Activated CD8-positive, alpha-beta memory T cell treated with anti-CD3 and anti-CD28 coated beads for 24 hours (primary cell): ENCODE data around the gene MRO.

Experiments used
- DNase-seq: peaks from one replicate; pipeline ENCODE4 v3.0.0-alpha.2; 2020

MRO gene

GRCh38 chr18:50832754-50833153 lies 12.9 kb upstream of the MRO start:
- DNase-seq: no peak

GRCh38 chr18:50830544-50830943 lies 10.7 kb upstream of the MRO start:
- no peak for DNase-seq

- DNase-seq: no peak
Measured at GRCh38 chr18:50829644-50830043, 9.8 kb upstream of the MRO start.

- no peak for DNase-seq
Measured at GRCh38 chr18:50826027-50826426, 6.2 kb upstream of the MRO start.

- no peak for DNase-seq
Measured at GRCh38 chr18:50825621-50826020, 5.8 kb upstream of the MRO start.

- no peak for DNase-seq
Measured at GRCh38 chr18:50822756-50823155, 2.9 kb upstream of the MRO start.

GRCh38 chr18:50820901-50821520 lies 1.2 kb upstream of the MRO start:
- no peak for DNase-seq

- DNase-seq: no peak
Measured at GRCh38 chr18:50819027-50819727, 639 bp downstream of the MRO start.

GRCh38 chr18:50816419-50817166 lies 3.2 kb downstream of the MRO start:
- no peak for DNase-seq

- DNase-seq: no peak
Measured at GRCh38 chr18:50814395-50814794, 5.4 kb downstream of the MRO start.

GRCh38 chr18:50813353-50813752 lies 6.5 kb downstream of the MRO start:
- DNase-seq: no peak

- DNase-seq: no peak
Measured at GRCh38 chr18:50812834-50813233, 7.0 kb downstream of the MRO start.

- no peak for DNase-seq
Measured at GRCh38 chr18:50807176-50807575, 12.6 kb downstream of the MRO start.

GRCh38 chr18:50806208-50806616 lies 13.6 kb downstream of the MRO start:
- DNase-seq: no peak

- DNase-seq: no peak
Measured at GRCh38 chr18:50805732-50806131, 14.1 kb downstream of the MRO start.

- DNase-seq: no peak
Measured at GRCh38 chr18:50803592-50803991, 16.2 kb downstream of the MRO start.

GRCh38 chr18:50802141-50802540 lies 17.7 kb downstream of the MRO start:
- DNase-seq: no peak

GRCh38 chr18:50797142-50797541 lies 22.7 kb downstream of the MRO start:
- no peak for DNase-seq

- no peak for DNase-seq
Measured at GRCh38 chr18:50796495-50796894, 23.3 kb downstream of the MRO start.

- no peak for DNase-seq
Measured at GRCh38 chr18:50793641-50794565, 25.9 kb downstream of the MRO start.

GRCh38 chr18:50792885-50793284 lies 26.9 kb downstream of the MRO start:
- DNase-seq: no peak

GRCh38 chr18:50791599-50792438 lies 28.0 kb downstream of the MRO start:
- no peak for DNase-seq
